HepG2 (cell line): Measurements from ENCODE around the gene PRM2. TPM values are rescaled to one million over a fixed set of nuclear protein-coding genes. Genes with fewer than 3 reads are reported as not detected.
A peak's percentile ranks its signal among the peaks of the same experiment; 100 is the strongest.

Experiments
- CBFB ChIP-seq: sonication (generic); formaldehyde crosslinking; IDR thresholded peaks from 2 replicates; pipeline ENCODE4 v1.4.0; 2020; ENCODE audit warnings: missing genetic modification reagents
- ETV5 ChIP-seq: IDR thresholded peaks from 2 replicates; pipeline ENCODE4 v1.6.1; 2018; ENCODE audit warnings: missing biosample characterization, missing genetic modification reagents, inconsistent platforms, borderline replicate concordance
- NKX3-1 ChIP-seq: sonication (generic); formaldehyde crosslinking; IDR thresholded peaks from 2 replicates; pipeline ENCODE4 v1.5.0; 2020; ENCODE audit warnings: missing genetic modification reagents
- RXRB ChIP-seq: IDR thresholded peaks from 2 replicates; pipeline ENCODE4 v1.6.1; 2016; ENCODE audit warnings: borderline replicate concordance, missing genetic modification reagents, missing compliant biosample characterization
- SMAD1 ChIP-seq: sonication (generic); formaldehyde crosslinking; IDR thresholded peaks from 2 replicates; pipeline ENCODE4 v1.4.0; 2020; ENCODE audit warnings: missing genetic modification reagents, low read depth, mild to moderate bottlenecking, borderline replicate concordance
- SP1 ChIP-seq, 2 experiments: fragments of 450-650 bp in 1 of 2; sonication (generic) in 1 of 2; formaldehyde crosslinking in 1 of 2; IDR thresholded peaks; 2 replicates each; pipeline versions ENCODE4 v1.4.0 to v1.6.1; 2016 to 2020; ENCODE audit warnings: missing genetic modification reagents in 1 of 2
- ZFP82 ChIP-seq: sonication (generic); formaldehyde crosslinking; IDR thresholded peaks from 2 replicates; pipeline ENCODE4 v1.5.1; 2020; ENCODE audit warnings: mild to moderate bottlenecking, missing genetic modification reagents, borderline replicate concordance
- ZNF530 ChIP-seq: sonication (generic); formaldehyde crosslinking; IDR thresholded peaks from 2 replicates; pipeline ENCODE4 v1.5.0; 2020; ENCODE audit warnings: low read depth, mild to moderate bottlenecking, missing genetic modification reagents
- ZNF619 ChIP-seq: sonication (generic); formaldehyde crosslinking; IDR thresholded peaks from 2 replicates; pipeline ENCODE4 v1.4.0; 2020; ENCODE audit warnings: mild to moderate bottlenecking, missing genetic modification reagents
- ZNF746 ChIP-seq: sonication (generic); formaldehyde crosslinking; IDR thresholded peaks from 2 replicates; pipeline ENCODE4 v1.8.0; 2022; ENCODE audit warnings: mild to moderate bottlenecking, missing genetic modification reagents
- polyA plus RNA-seq, 8 experiments: library from polyadenylated mRNA; depleted of rRNA in 3 of 8; stranded (reverse) in 7 of 8; unstranded in 1 of 8; fragments of >200 nt; fragmentation: Illumina TruSeq in 4 of 8; extraction: Trizol in 4 of 8; gene quantifications; 2 replicates each; pipeline versions ENCODE4 v1.2.1 to v1.2.3, GENCODE V29; 2011 to 2016; ENCODE audit warnings: low read depth in 4 of 8, missing spikeins in 1 of 8, mixed read lengths in 1 of 8; ENCODE audit not compliant: insufficient read depth in 1 of 8
- total RNA-seq, 5 experiments: library from RNA; depleted of rRNA; stranded (reverse); fragments of >200 nt; fragmentation: Illumina TruSeq; extraction: Trizol; gene quantifications; 2 replicates each; pipeline ENCODE4 v1.2.3, GENCODE V29; 2016; ENCODE audit warnings: low read depth in 1 of 5
- TF ChIP-seq, protein P1 (sequence below): sonication (generic); formaldehyde crosslinking; IDR thresholded peaks from 2 replicates; pipeline ENCODE4 v1.4.0; 2020; ENCODE audit warnings: missing genetic modification reagents, borderline replicate concordance
- TF ChIP-seq, protein P2 (sequence below): sonication (generic); formaldehyde crosslinking; IDR thresholded peaks from 2 replicates; pipeline ENCODE4 v1.4.0; 2020; ENCODE audit warnings: missing genetic modification reagents
- TF ChIP-seq, protein P3 (sequence below): sonication (generic); formaldehyde crosslinking; IDR thresholded peaks from one replicate; pipeline ENCODE4 v1.5.1; 2020; ENCODE audit warnings: mild to moderate bottlenecking, missing genetic modification reagents; ENCODE audit errors: not compliant biosample characterization
- TF ChIP-seq, protein P4 (sequence below): sonication (generic); formaldehyde crosslinking; IDR thresholded peaks from 2 replicates; pipeline ENCODE4 v1.8.1; 2023; ENCODE audit warnings: missing genetic modification reagents, mild to moderate bottlenecking, borderline replicate concordance

The PRM2 gene
- total and polyA plus RNA-seq, 2 of the 13 experiments (the other 11 are each of a cell fraction or from before 2014, with no cell fraction given) = 0.54 TPM; not detected in 1

DNA sequence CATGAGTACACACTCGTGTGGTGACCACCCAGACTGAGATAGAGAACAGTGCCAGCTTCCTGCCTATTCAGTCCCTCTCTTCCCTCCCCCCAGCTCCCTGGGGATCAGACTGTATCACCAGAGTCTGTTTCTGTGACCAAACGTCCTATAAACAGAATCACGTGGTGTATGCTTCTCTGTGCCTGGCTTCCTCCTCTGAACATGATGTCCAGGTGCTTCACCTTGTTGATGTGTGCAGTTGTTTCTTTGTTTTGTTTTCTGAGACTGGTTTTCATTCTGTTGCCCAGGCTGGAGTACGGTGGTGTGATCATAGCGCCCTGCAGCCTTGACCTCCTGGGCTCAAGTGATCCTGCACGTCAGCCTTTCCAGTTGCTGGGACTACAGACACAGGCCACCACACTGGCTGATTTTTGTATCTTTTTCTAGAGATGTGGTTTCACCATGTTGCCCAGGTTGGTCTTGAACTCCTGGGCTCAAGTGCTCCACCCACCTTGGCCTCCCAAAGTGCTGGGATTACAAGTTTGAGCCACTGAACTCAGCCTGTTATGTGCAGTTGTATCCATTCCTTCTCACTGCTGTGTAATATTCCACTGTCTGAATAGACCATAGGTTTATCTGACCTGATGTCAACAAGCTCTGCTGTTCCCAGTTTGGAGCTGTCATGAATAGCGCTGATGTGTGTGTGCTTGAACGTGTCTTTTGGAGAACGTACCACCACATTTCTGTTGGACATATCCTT is 33.8 kb upstream of the PRM2 start (continued):
- TF ChIP-seq, protein P1, sequence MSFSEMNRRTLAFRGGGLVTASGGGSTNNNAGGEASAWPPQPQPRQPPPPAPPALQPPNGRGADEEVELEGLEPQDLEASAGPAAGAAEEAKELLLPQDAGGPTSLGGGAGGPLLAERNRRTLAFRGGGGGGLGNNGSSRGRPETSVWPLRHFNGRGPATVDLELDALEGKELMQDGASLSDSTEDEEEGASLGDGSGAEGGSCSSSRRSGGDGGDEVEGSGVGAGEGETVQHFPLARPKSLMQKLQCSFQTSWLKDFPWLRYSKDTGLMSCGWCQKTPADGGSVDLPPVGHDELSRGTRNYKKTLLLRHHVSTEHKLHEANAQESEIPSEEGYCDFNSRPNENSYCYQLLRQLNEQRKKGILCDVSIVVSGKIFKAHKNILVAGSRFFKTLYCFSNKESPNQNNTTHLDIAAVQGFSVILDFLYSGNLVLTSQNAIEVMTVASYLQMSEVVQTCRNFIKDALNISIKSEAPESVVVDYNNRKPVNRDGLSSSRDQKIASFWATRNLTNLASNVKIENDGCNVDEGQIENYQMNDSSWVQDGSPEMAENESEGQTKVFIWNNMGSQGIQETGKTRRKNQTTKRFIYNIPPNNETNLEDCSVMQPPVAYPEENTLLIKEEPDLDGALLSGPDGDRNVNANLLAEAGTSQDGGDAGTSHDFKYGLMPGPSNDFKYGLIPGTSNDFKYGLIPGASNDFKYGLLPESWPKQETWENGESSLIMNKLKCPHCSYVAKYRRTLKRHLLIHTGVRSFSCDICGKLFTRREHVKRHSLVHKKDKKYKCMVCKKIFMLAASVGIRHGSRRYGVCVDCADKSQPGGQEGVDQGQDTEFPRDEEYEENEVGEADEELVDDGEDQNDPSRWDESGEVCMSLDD (CRISPR knock-in tag) = no peak
- TF ChIP-seq, protein P2, sequence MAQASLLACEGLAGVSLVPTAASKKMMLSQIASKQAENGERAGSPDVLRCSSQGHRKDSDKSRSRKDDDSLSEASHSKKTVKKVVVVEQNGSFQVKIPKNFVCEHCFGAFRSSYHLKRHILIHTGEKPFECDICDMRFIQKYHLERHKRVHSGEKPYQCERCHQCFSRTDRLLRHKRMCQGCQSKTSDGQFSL (CRISPR knock-in tag) = no peak
- TF ChIP-seq NKX3-1 (CRISPR knock-in tag) = no peak
- no peak for TF ChIP-seq SP1 (IDR thresholded peaks at IDR 0.05)
- TF ChIP-seq SP1 (CRISPR knock-in tag; IDR thresholded peaks at IDR 0.05) = no peak
- peak; percentile 17; the same call in 1 of the 2 replicates for TF ChIP-seq ZNF746 (CRISPR knock-in tag)
- TF ChIP-seq, protein P3, sequence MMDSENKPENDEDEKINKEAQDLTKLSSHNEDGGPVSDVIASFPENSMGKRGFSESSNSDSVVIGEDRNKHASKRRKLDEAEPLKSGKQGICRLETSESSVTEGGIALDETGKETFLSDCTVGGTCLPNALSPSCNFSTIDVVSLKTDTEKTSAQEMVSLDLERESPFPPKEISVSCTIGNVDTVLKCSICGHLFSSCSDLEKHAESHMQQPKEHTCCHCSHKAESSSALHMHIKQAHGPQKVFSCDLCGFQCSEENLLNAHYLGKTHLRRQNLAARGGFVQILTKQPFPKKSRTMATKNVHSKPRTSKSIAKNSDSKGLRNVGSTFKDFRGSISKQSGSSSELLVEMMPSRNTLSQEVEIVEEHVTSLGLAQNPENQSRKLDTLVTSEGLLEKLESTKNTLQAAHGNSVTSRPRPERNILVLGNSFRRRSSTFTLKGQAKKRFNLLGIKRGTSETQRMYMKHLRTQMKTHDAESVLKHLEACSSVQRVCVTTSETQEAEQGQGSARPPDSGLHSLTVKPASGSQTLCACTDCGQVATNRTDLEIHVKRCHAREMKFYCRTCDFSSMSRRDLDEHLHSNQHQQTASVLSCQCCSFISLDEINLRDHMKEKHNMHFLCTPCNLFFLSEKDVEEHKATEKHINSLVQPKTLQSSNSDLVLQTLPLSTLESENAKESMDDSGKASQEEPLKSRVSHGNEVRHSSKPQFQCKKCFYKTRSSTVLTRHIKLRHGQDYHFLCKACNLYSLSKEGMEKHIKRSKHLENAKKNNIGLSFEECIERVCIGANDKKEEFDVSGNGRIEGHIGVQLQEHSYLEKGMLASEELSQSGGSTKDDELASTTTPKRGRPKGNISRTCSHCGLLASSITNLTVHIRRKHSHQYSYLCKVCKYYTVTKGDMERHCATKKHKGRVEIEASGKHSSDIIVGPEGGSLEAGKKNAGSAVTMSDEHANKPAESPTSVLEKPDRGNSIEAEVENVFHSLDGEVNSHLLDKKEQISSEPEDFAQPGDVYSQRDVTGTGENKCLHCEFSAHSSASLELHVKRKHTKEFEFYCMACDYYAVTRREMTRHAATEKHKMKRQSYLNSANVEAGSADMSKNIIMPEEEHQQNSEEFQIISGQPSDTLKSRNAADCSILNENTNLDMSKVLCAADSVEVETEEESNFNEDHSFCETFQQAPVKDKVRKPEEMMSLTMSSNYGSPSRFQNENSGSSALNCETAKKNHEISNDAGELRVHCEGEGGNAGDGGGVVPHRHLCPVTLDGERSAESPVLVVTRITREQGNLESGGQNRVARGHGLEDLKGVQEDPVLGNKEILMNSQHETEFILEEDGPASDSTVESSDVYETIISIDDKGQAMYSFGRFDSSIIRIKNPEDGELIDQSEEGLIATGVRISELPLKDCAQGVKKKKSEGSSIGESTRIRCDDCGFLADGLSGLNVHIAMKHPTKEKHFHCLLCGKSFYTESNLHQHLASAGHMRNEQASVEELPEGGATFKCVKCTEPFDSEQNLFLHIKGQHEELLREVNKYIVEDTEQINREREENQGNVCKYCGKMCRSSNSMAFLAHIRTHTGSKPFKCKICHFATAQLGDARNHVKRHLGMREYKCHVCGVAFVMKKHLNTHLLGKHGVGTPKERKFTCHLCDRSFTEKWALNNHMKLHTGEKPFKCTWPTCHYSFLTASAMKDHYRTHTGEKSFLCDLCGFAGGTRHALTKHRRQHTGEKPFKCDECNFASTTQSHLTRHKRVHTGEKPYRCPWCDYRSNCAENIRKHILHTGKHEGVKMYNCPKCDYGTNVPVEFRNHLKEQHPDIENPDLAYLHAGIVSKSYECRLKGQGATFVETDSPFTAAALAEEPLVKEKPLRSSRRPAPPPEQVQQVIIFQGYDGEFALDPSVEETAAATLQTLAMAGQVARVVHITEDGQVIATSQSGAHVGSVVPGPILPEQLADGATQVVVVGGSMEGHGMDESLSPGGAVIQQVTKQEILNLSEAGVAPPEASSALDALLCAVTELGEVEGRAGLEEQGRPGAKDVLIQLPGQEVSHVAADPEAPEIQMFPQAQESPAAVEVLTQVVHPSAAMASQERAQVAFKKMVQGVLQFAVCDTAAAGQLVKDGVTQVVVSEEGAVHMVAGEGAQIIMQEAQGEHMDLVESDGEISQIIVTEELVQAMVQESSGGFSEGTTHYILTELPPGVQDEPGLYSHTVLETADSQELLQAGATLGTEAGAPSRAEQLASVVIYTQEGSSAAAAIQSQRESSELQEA (CRISPR knock-in tag) = no peak
- 0 out of 2 replicates have a peak, but pooled peaks have one; percentile 65 for TF ChIP-seq ZFP82 (CRISPR knock-in tag)
- TF ChIP-seq ETV5 = peak; percentile 68; the same call in 1 of the 2 replicates
- TF ChIP-seq ZNF530 (CRISPR knock-in tag) = no peak
- TF ChIP-seq RXRB (CRISPR knock-in tag) = peak; percentile 94
- TF ChIP-seq, protein P4, sequence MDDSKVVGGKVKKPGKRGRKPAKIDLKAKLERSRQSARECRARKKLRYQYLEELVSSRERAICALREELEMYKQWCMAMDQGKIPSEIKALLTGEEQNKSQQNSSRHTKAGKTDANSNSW (CRISPR knock-in tag) = peak; percentile 76; the same call in 1 of the 2 replicates
- TF ChIP-seq CBFB (CRISPR knock-in tag) = no peak
- no peak; the same call in 1 of the 2 replicates for TF ChIP-seq SMAD1 (CRISPR knock-in tag)
- TF ChIP-seq ZNF619 (CRISPR knock-in tag) = no peak
